ENCODE measurements around the gene SGK1. TPM values are rescaled to one million over a fixed set of nuclear protein-coding genes. Genes with fewer than 3 reads are reported as not detected.
A peak's percentile ranks its signal among the peaks of the same experiment; 100 is the strongest.

SGK1 gene
- total RNA-seq, 3 donors from 2014 or later: 104 to 459 (median 193) TPM

GRCh38 chr6:134249239-134249758 is 68.6 kb downstream of the SGK1 start:
- H3K27me3 ChIP-seq: no peaks in the 10 kb centered on the region
- TF ChIP-seq POLR2AphosphoS5 (IDR thresholded peaks at IDR 0.05) (no peak), POLR2A (IDR thresholded peaks at IDR 0.05) (no peak), CTCF (IDR thresholded peaks at IDR 0.05) (no peak)
- intact Hi-C loops (cut with DNase I; ENCODE audit: low total_unique reads): no loop called here
- no peak for DNase-seq (ENCODE audit: low spot score in 2 of 2)
- H3K4me3 ChIP-seq: no peak overlapping the region
- no peaks in the 10 kb centered on the region for H3K9me3 ChIP-seq
- peak overlapping the region; percentile 34 to 41 for H3K27ac ChIP-seq
- H3K36me3 ChIP-seq: no peaks in the 10 kb centered on the region
- no peaks in the 10 kb centered on the region for H3K4me1 ChIP-seq

- no peaks in the 10 kb centered on the region for H3K27me3 ChIP-seq
- intact Hi-C loops (cut with DNase I; ENCODE audit: low total_unique reads): no loop called here
- no peaks in the 10 kb centered on the region for H3K36me3 ChIP-seq
- no peaks in the 10 kb centered on the region for H3K9me3 ChIP-seq
- no peak overlapping the region for H3K27ac ChIP-seq
- no peaks in the 10 kb centered on the region for H3K4me1 ChIP-seq
- no peak for DNase-seq (ENCODE audit: low spot score in 2 of 2)
- H3K4me3 ChIP-seq: no peak overlapping the region
- TF ChIP-seq CTCF (IDR thresholded peaks at IDR 0.05): no peak
- no peak for TF ChIP-seq POLR2A (IDR thresholded peaks at IDR 0.05)
- TF ChIP-seq POLR2AphosphoS5 (IDR thresholded peaks at IDR 0.05): no peak
These were observed 69.9 kb downstream of the SGK1 start for GRCh38 chr6:134247844-134248580.

GRCh38 chr6:134247231-134247833 is 70.6 kb downstream of the SGK1 start:
- H3K27ac ChIP-seq: no peak overlapping the region
- H3K4me1 ChIP-seq: no peaks in the 10 kb centered on the region

GRCh38 chr6:134245706-134246105 is 72.2 kb downstream of the SGK1 start:
- intact Hi-C loops (cut with DNase I; ENCODE audit: low total_unique reads): no loop called here
- Histone ChIP-seq H3K36me3 (no peaks in the 10 kb centered on the region), H3K9me3 (no peaks in the 10 kb centered on the region), H3K27me3 (no peaks in the 10 kb centered on the region), H3K4me1 (no peaks in the 10 kb centered on the region), H3K4me3 (no peak overlapping the region), H3K27ac (peak overlapping the region in 1 of 2 donors; percentile 1)
- no peak for TF ChIP-seq POLR2AphosphoS5 (IDR thresholded peaks at IDR 0.05)
- TF ChIP-seq POLR2A (IDR thresholded peaks at IDR 0.05): no peak
- TF ChIP-seq CTCF (IDR thresholded peaks at IDR 0.05): no peak
- DNase-seq (ENCODE audit: low spot score in 2 of 2): no peak

More at GRCh38 chr6:134247231-134247833, 70.6 kb downstream of the SGK1 start:
- Histone ChIP-seq H3K36me3 (no peaks in the 10 kb centered on the region), H3K9me3 (no peaks in the 10 kb centered on the region), H3K27me3 (no peaks in the 10 kb centered on the region), H3K4me3 (no peak overlapping the region)
- TF ChIP-seq POLR2A (IDR thresholded peaks at IDR 0.05): no peak
- no peak for TF ChIP-seq POLR2AphosphoS5 (IDR thresholded peaks at IDR 0.05)
- no peak for TF ChIP-seq CTCF (IDR thresholded peaks at IDR 0.05)
- intact Hi-C loops (cut with DNase I; ENCODE audit: low total_unique reads): no loop called here
- DNase-seq (ENCODE audit: low spot score in 2 of 2): no peak

- Histone ChIP-seq H3K4me1 (no peaks in the 10 kb centered on the region), H3K9me3 (no peaks in the 10 kb centered on the region), H3K27me3 (no peaks in the 10 kb centered on the region), H3K27ac (peak overlapping the region in 1 of 2 donors; percentile 1), H3K4me3 (no peak overlapping the region), H3K36me3 (no peaks in the 10 kb centered on the region)
- intact Hi-C loops (cut with DNase I; ENCODE audit: low total_unique reads): no loop called here
- DNase-seq (ENCODE audit: low spot score in 2 of 2): no peak
- TF ChIP-seq POLR2AphosphoS5 (IDR thresholded peaks at IDR 0.05): no peak
- no peak for TF ChIP-seq POLR2A (IDR thresholded peaks at IDR 0.05)
- TF ChIP-seq CTCF (IDR thresholded peaks at IDR 0.05): no peak
These were observed 72.9 kb downstream of the SGK1 start for GRCh38 chr6:134245041-134245440.

Measured in breast epithelium (tissue), 4 donors.